Frontal cortex (tissue), 4 donors: ENCODE measurements around the gene TSHR. TPM values are rescaled to one million over a fixed set of nuclear protein-coding genes. Genes with fewer than 3 reads are reported as not detected.
A peak's percentile ranks its signal among the peaks of the same experiment; 100 is the strongest.
"Not testable (repeated sequence)": the region's sequence is repeated elsewhere in the genome, so short reads cannot be mapped to it uniquely, and the experiment has no call there.

Experiments
- DNase-seq, 2 donors: peaks; one replicate each; pipeline ENCODE4 v3.0.0; 2012; ENCODE audit warnings: low spot score in 2 of 2
- FAIRE-seq: peaks from 2 replicates; lab custom pipeline; 2012; peaks lifted over from hg19 to GRCh38; lab: Jason Lieb, UNC
- total RNA-seq: library from RNA; depleted of rRNA; stranded (reverse); fragments of >200 nt; gene quantifications from one replicate; pipeline ENCODE4 v1.2.3, GENCODE V29; 2014
- donor health status: control.
- donor health status: control.
- donor health status: control.

Gene TSHR
- 0.41 TPM for total RNA-seq

GRCh38 chr14:80955416-80955941, at the start of gene TSHR:
Gene TSHR, plus strand, starts transcription at chr14:80955621. Its CDS starts 60 bp downstream, at chr14:80955681.
- FAIRE-seq = no peak
- no peak for DNase-seq

GRCh38 chr14:80906336-80906735, 49.1 kb upstream of the TSHR start:
- DNase-seq (no peak), FAIRE-seq (no peak)

GRCh38 chr14:80906946-80907345, 48.5 kb upstream of the TSHR start:
- DNase-seq (no peak), FAIRE-seq (no peak)

GRCh38 chr14:80912013-80912412, 43.4 kb upstream of the TSHR start:
- DNase-seq, FAIRE-seq: not testable (repeated sequence)

GRCh38 chr14:80919622-80920021, 35.8 kb upstream of the TSHR start:
- DNase-seq (no peak), FAIRE-seq (no peak)

GRCh38 chr14:80923368-80923767, 32.1 kb upstream of the TSHR start:
- no peak for DNase-seq
- FAIRE-seq = no peak

- FAIRE-seq (no peak), DNase-seq (no peak)
Observed at GRCh38 chr14:80924365-80925103, 30.9 kb upstream of the TSHR start.

- DNase-seq (no peak), FAIRE-seq (no peak)
Observed at GRCh38 chr14:80926397-80927082, 28.9 kb upstream of the TSHR start.

GRCh38 chr14:80927083-80927989, 28.1 kb upstream of the TSHR start:
- DNase-seq = no peak
- no peak for FAIRE-seq

GRCh38 chr14:80930095-80930494, 25.3 kb upstream of the TSHR start:
- no peak for DNase-seq
- FAIRE-seq = no peak

GRCh38 chr14:80930836-80931389, 24.5 kb upstream of the TSHR start:
- FAIRE-seq (no peak), DNase-seq (no peak)

GRCh38 chr14:80933282-80933681, 22.1 kb upstream of the TSHR start:
- DNase-seq = no peak
- no peak for FAIRE-seq

- no peak for DNase-seq
- no peak for FAIRE-seq
Observed at GRCh38 chr14:80933686-80934085, 21.7 kb upstream of the TSHR start.

- no peak for DNase-seq
- FAIRE-seq = no peak
Observed at GRCh38 chr14:80940146-80940545, 15.3 kb upstream of the TSHR start.

GRCh38 chr14:80941241-80942185, 13.9 kb upstream of the TSHR start, which contains the start of gene CEP128:
Gene CEP128, minus strand, starts transcription at chr14:80941738.
- peak; percentile 75 to 84 for DNase-seq
- peak; percentile 94 for FAIRE-seq

- FAIRE-seq (no peak), DNase-seq (no peak)
Observed at GRCh38 chr14:80942191-80942600, 13.2 kb upstream of the TSHR start.

- DNase-seq (no peak), FAIRE-seq (no peak)
Observed at GRCh38 chr14:80944861-80945617, 10.4 kb upstream of the TSHR start.

- no peak for DNase-seq
- no peak for FAIRE-seq
Observed at GRCh38 chr14:80946187-80946586, 9.2 kb upstream of the TSHR start.
